Activated naive CD4-positive, alpha-beta T cell treated with anti-CD3 and anti-CD28 coated beads for 36 hours (primary cell): Measurements from ENCODE around the gene FOXD2. TPM values are rescaled to one million over a fixed set of nuclear protein-coding genes. Genes with fewer than 3 reads are reported as not detected.
"Not testable (repeated sequence)": the region's sequence is repeated elsewhere in the genome, so short reads cannot be mapped to it uniquely, and the experiment has no call there.

Experiments
- CTCF ChIA-PET: fragments of 350-600 bp; sonication (Branson Sonifier 250); formaldehyde crosslinking; loops from one replicate; lab custom pipeline; 2021; ENCODE audit warnings: antibody characterized with exemption; lab: Charles Lee
- DNase-seq: peaks from one replicate; pipeline ENCODE4 v3.0.0-alpha.2; 2020
- H3K27ac Mint-ChIP-seq: one replicate; pipeline ENCODE4 v1.8.0; 2021; ENCODE audit warnings: mild to moderate bottlenecking, mixed read lengths
- H3K27me3 Mint-ChIP-seq: one replicate; pipeline ENCODE4 v1.8.0; 2021; ENCODE audit warnings: low read depth, mixed read lengths
- H3K36me3 Mint-ChIP-seq: one replicate; pipeline ENCODE4 v1.8.0; 2021; ENCODE audit warnings: low read depth, mixed read lengths
- H3K4me1 Mint-ChIP-seq: one replicate; pipeline ENCODE4 v1.8.0; 2021; ENCODE audit warnings: low read depth, mixed read lengths
- H3K4me3 Mint-ChIP-seq: one replicate; pipeline ENCODE4 v1.8.0; 2021; ENCODE audit warnings: mild to moderate bottlenecking, moderate library complexity, mixed read lengths
- H3K9me3 Mint-ChIP-seq: one replicate; pipeline ENCODE4 v1.8.0; 2021; ENCODE audit warnings: mixed read lengths
- intact Hi-C: fragments of 100-400 bp; cut with micrococcal nuclease; formaldehyde crosslinking; loops from one replicate; pipeline ENCODE4 v1.15.1; 2023
- total RNA-seq, 2 experiments: library from RNA; stranded (reverse); gene quantifications; one replicate each; pipeline ENCODE4 v1.2.3, GENCODE V29; 2021

The FOXD2 gene
- total RNA-seq, 2 experiments from 2014 or later, result 0.12 to 0.19 TPM

GRCh38 chr1:47457547-47457946 lies 19.7 kb downstream of the FOXD2 start:
- intact Hi-C loops, H3K36me3 Mint-ChIP-seq, H3K4me3 Mint-ChIP-seq, H3K9me3 Mint-ChIP-seq, H3K4me1 Mint-ChIP-seq, H3K27ac Mint-ChIP-seq, DNase-seq: not testable (repeated sequence)
- peaks cover 42% of the 10 kb centered on the region for H3K27me3 Mint-ChIP-seq
- CTCF ChIA-PET, result interaction anchor here (0.6 kb wide), 1 partner anchor 289 kb away, joined by 3 read pairs; no protein-coding TSS in a partner anchor

- intact Hi-C loops, result no loop called here
- no peaks in the 10 kb centered on the region for H3K9me3 Mint-ChIP-seq
- no peak for DNase-seq
- no peaks in the 10 kb centered on the region for H3K36me3 Mint-ChIP-seq
- H3K4me1 Mint-ChIP-seq, result no peaks in the 10 kb centered on the region
- peaks cover 43% of the 10 kb centered on the region for H3K27me3 Mint-ChIP-seq
- CTCF ChIA-PET, result interaction anchor here (1.3 kb wide), 1 partner anchor 27 kb away, joined by 4 read pairs; no protein-coding TSS in a partner anchor
- H3K4me3 Mint-ChIP-seq, result no peak overlapping the region
- no peak overlapping the region for H3K27ac Mint-ChIP-seq
Observed at GRCh38 chr1:47459253-47459788, 21.5 kb downstream of the FOXD2 start.

- H3K27ac Mint-ChIP-seq, result no peak overlapping the region
- H3K9me3 Mint-ChIP-seq, result no peaks in the 10 kb centered on the region
- CTCF ChIA-PET, result interaction anchor here (0.6 to 1.3 kb wide), 2 partner anchors 28 to 250 kb away, joined by 4 read pairs; no protein-coding TSS in a partner anchor
- H3K27me3 Mint-ChIP-seq, result peaks cover 40% of the 10 kb centered on the region
- intact Hi-C loops, result no loop called here
- no peak overlapping the region for H3K4me3 Mint-ChIP-seq
- no peaks in the 10 kb centered on the region for H3K4me1 Mint-ChIP-seq
- no peak for DNase-seq
- H3K36me3 Mint-ChIP-seq, result no peaks in the 10 kb centered on the region
Observed at GRCh38 chr1:47460040-47460439, 22.2 kb downstream of the FOXD2 start.

GRCh38 chr1:47460456-47460855 lies 22.6 kb downstream of the FOXD2 start:
- H3K27ac Mint-ChIP-seq, result no peak overlapping the region

GRCh38 chr1:47465605-47466004 lies 27.8 kb downstream of the FOXD2 start:
- Mint-ChIP-seq H3K9me3 (no peaks in the 10 kb centered on the region), H3K27me3 (peaks cover 35% of the 10 kb centered on the region), H3K4me3 (no peak overlapping the region), H3K36me3 (no peaks in the 10 kb centered on the region), H3K4me1 (no peaks in the 10 kb centered on the region), H3K27ac (no peak overlapping the region)
- intact Hi-C loops, result no loop called here
- DNase-seq, result no peak
- CTCF ChIA-PET, result no interaction called here

More at GRCh38 chr1:47460456-47460855, 22.6 kb downstream of the FOXD2 start:
- Mint-ChIP-seq H3K27me3 (peaks cover 37% of the 10 kb centered on the region), H3K4me1 (no peaks in the 10 kb centered on the region), H3K36me3 (no peaks in the 10 kb centered on the region), H3K4me3 (no peak overlapping the region), H3K9me3 (no peaks in the 10 kb centered on the region)
- CTCF ChIA-PET, result interaction anchor here (0.6 to 1.3 kb wide), 2 partner anchors 28 to 250 kb away, joined by 4 read pairs; no protein-coding TSS in a partner anchor
- DNase-seq, result no peak
- intact Hi-C loops, result no loop called here

- Mint-ChIP-seq H3K4me1 (no peaks in the 10 kb centered on the region), H3K27me3 (peaks cover 14% of the 10 kb centered on the region), H3K4me3 (no peak overlapping the region), H3K36me3 (no peaks in the 10 kb centered on the region), H3K27ac (no peak overlapping the region), H3K9me3 (no peaks in the 10 kb centered on the region)
- CTCF ChIA-PET, result no interaction called here
- no peak for DNase-seq
- intact Hi-C loops, result no loop called here
Observed at GRCh38 chr1:47468709-47469389, 31.0 kb downstream of the FOXD2 start.

- Mint-ChIP-seq H3K4me3 (no peak overlapping the region), H3K36me3 (no peaks in the 10 kb centered on the region), H3K4me1 (no peaks in the 10 kb centered on the region), H3K27ac (no peak overlapping the region), H3K9me3 (no peaks in the 10 kb centered on the region), H3K27me3 (peaks cover 17% of the 10 kb centered on the region)
- CTCF ChIA-PET, result no interaction called here
- DNase-seq, result no peak
- intact Hi-C loops, result no loop called here
Observed at GRCh38 chr1:47469390-47469759, 31.5 kb downstream of the FOXD2 start.

- no peaks in the 10 kb centered on the region for H3K9me3 Mint-ChIP-seq
- no peak for DNase-seq
- H3K27ac Mint-ChIP-seq, result no peak overlapping the region
- no peaks in the 10 kb centered on the region for H3K4me1 Mint-ChIP-seq
- H3K4me3 Mint-ChIP-seq, result no peak overlapping the region
- CTCF ChIA-PET, result no interaction called here
- H3K36me3 Mint-ChIP-seq, result no peaks in the 10 kb centered on the region
- intact Hi-C loops, result no loop called here
- H3K27me3 Mint-ChIP-seq, result peaks cover 18% of the 10 kb centered on the region
Observed at GRCh38 chr1:47469910-47470309, 32.1 kb downstream of the FOXD2 start.

- no peaks in the 10 kb centered on the region for H3K36me3 Mint-ChIP-seq
- CTCF ChIA-PET, result no interaction called here
- DNase-seq, result no peak
- H3K9me3 Mint-ChIP-seq, result no peaks in the 10 kb centered on the region
- intact Hi-C loops, result no loop called here
- H3K27me3 Mint-ChIP-seq, result peaks cover 18% of the 10 kb centered on the region
- no peak overlapping the region for H3K4me3 Mint-ChIP-seq
- no peaks in the 10 kb centered on the region for H3K4me1 Mint-ChIP-seq
- no peak overlapping the region for H3K27ac Mint-ChIP-seq
Observed at GRCh38 chr1:47471163-47471562, 33.3 kb downstream of the FOXD2 start.

GRCh38 chr1:47474278-47475193 lies 36.7 kb downstream of the FOXD2 start:
- intact Hi-C loops, result no loop called here
- Mint-ChIP-seq H3K27me3 (peaks cover 18% of the 10 kb centered on the region), H3K4me3 (no peak overlapping the region), H3K36me3 (no peaks in the 10 kb centered on the region), H3K9me3 (no peaks in the 10 kb centered on the region), H3K27ac (no peak overlapping the region), H3K4me1 (no peaks in the 10 kb centered on the region)
- CTCF ChIA-PET, result interaction anchor here (1.3 kb wide), 1 partner anchor 37 kb away, joined by 5 read pairs; the partner anchor contains the start of gene FOXD2
- DNase-seq, result no peak

GRCh38 chr1:47477595-47478080 lies 39.8 kb downstream of the FOXD2 start:
- no peaks in the 10 kb centered on the region for H3K36me3 Mint-ChIP-seq
- CTCF ChIA-PET, result no interaction called here
- intact Hi-C loops, result no loop called here
- DNase-seq, result no peak
- no peak overlapping the region for H3K27ac Mint-ChIP-seq
- H3K27me3 Mint-ChIP-seq, result peaks cover 19% of the 10 kb centered on the region
- H3K4me1 Mint-ChIP-seq, result no peaks in the 10 kb centered on the region
- H3K9me3 Mint-ChIP-seq, result no peaks in the 10 kb centered on the region
- H3K4me3 Mint-ChIP-seq, result no peak overlapping the region

GRCh38 chr1:47478090-47478489 lies 40.2 kb downstream of the FOXD2 start:
- Mint-ChIP-seq H3K27ac (no peak overlapping the region), H3K36me3 (no peaks in the 10 kb centered on the region), H3K4me3 (no peak overlapping the region), H3K9me3 (no peaks in the 10 kb centered on the region), H3K27me3 (peaks cover 19% of the 10 kb centered on the region), H3K4me1 (no peaks in the 10 kb centered on the region)
- CTCF ChIA-PET, result no interaction called here
- intact Hi-C loops, result no loop called here
- no peak for DNase-seq
